HG02943 (cell line): Measurements from ENCODE around the gene IMPA2.
"Not testable (repeated sequence)": the region's sequence is repeated elsewhere in the genome, so short reads cannot be mapped to it uniquely, and the experiment has no call there.

Experiments used
- ATAC-seq: cut with Tn5 transposase; IDR thresholded peaks from one replicate; pipeline ENCODE4 v1.9.1; 2021; ENCODE audit warnings: mild to moderate bottlenecking, low read depth, moderate library complexity; ENCODE audit not compliant: unreplicated experiment

The IMPA2 gene

DNA sequence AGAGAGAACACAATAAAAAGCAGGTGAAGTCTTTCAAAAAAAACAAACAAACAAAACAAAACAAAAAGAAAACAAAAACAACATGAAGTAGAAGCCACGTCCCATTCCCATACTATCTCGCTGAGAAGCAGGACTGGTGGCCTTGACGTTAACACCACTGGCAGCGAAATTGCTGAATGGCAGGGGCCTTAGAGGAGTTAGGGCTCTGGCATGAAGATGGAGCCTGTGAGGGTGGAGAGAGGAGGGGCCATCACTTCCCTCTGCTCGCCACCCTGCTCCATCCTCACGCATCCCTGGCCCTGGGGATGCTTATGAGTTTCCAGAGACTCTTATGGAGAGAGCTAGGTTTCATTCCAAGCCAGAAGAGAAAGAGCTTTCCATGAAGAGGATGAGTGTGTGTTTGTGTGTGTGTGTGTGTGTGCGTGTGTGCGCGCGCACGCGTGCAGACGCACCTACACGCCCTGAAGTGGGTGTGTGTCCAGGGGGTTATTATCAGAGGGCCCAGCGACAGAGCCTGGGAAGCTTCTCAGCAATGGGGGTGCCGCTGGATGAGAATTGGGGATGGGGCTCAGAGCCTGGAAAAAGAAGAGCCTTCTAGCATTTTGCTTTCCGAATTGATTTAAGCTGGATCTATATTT lies 20.4 kb upstream of the IMPA2 start:
- no peak for ATAC-seq

GRCh38 chr18:11962597-11962996 lies 18.7 kb upstream of the IMPA2 start:
- no peak for ATAC-seq

DNA sequence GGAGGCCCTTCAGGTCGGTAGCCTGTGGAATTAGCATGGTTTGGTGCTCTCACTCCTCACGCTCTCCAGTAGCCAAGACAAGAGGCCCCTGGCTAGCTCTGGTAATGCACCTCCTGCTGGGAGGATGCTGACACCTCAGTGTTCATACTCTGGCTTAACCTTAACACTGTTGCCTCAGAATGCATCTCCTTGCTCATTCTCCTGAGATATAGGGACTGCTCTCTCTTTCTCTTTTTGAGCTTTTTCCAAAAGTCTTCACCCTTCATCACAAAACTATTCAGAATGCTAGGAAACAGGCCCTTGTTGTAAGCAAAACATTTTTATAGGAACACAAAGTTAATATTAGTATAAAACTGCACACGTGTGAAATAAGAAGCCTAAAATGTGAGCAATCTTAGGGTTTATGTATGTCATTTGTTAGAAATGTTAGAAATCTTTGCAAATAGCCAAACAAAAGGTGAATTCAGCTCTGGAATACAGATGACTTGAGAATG lies 17.3 kb upstream of the IMPA2 start:
- ATAC-seq = no peak

DNA sequence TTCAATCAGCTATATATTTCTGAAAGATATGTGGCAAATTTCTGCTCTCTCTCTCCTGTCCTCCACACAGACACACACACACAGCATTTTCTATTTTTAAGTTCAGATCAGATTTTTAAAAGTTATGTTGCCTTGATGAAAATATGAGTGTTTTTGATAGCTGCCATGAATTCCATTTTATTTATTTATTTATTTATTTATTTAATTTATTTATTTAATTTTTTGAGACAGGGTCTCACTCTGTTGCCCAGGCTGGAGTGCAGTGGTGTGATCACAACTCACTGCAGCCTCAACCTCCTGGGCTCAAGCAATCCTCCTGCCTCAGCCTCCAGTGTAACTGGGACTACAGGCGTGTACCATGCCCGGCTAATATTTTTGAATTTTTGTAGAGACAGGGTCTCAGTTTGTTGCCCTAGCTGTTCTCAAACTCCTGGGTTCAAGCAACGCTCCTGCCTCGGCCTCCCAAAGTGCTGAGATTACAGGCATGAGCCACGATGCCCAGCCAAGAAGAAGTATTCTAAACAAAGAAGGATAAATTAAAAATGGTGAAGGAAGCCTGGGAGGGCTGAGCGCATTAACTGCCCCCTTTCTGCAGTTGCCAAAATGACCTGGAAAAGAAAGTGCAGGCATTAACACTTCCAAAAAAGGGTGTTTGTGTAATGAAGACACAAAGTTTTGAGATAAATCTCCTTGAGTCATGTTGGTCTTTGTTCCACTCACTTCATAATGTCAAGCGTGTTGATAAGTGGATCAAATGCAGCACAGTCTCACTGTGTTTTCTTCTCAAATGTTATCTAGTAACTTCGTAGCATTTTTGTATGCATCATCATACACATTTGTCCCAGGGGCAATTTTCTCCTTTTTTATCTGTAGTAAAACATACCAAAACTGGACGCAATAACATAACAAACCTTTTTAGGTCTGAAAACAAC lies 11.1 kb upstream of the IMPA2 start:
- no peak for ATAC-seq

GRCh38 chr18:11970836-11971226 lies 10.5 kb upstream of the IMPA2 start:
- ATAC-seq = not testable (repeated sequence)

DNA sequence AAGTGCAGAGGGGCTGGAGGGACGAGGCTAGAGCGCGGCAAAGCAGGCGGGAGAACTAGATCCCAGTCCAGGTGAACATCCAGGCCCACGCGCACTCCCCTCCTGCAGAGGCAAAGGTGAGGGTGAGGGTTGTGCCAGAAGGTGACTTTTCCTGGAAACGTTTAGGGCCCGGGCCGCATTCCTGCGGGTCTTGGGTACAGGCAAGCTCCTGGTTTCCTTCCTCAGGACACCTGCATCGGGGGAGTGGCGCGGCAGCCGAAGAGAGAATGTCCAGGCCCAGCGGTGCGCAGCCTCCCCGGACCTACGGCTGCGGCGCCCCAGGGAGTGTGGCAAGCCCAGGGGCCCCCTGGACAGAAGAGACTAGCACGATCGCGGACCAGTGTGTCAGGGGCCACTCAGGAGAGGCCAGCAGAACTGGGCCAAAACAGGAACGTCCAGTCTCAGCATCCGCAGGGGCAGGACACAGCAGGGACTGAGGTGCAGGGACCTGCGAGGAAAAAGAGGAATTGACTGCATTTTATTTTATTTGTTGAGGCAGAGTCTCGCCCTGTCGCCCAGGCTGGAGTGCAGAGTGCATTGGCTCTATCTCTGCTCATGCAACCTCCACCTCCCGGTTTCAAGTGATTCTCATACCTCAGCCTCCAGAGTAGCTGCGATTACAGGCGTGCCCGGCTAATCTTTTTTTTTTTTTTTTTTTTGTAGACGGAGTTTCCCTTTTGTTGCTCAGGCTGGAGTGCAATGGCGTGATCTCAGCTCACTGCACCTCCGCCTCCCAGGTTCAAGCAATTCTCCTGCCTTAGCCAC lies 8.7 kb upstream of the IMPA2 start:
- no peak for ATAC-seq

DNA sequence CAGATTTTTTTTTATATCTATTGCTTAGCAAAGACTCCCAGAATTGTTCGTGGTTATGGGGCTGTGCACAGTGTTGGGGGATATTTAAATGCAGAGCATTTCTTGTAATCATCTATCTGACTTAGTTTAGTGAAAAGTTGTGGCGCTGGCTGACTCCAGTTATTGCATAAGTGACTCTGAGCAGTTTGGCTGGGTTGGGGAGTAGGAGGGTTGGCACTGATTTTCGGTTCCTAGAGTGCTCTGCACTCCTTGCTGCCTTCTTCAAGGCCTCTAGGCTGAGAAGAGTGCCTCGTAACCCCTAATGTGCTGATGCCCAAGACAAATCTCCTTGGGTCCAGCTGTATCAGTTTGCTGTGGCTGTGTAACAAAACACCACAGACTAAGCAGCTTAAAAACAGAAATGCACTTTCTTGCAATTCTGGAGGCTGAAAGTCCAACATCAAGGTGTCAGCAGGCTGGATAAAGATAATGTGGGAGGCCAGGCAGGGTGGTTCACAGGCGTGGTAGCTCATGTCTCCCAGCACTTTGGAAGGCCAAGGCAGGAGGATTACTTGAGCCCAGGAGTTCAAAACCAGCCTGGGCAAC lies 6.5 kb upstream of the IMPA2 start:
- no peak for ATAC-seq

DNA sequence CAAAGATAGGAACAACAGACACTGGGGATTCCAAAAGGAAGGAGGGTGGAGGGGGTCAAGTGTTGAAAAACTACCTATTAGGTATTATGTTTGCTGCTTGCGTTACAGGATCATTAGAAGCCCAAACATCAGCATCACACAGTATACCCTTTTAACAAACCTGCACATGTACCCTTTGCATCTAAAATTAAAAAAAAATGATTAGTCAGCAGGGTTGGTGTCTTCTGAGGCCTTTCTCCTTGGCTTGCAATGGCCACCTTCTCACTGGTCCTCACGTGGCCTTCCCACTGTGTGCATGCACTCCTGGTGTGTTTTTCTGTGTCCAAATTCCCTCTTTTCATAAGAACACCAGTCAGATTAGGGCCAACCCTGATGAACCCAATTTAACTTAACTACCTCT lies 5.6 kb upstream of the IMPA2 start:
- no peak for ATAC-seq

GRCh38 chr18:11976315-11977152 lies 4.8 kb upstream of the IMPA2 start:
- ATAC-seq = no peak

GRCh38 chr18:11977153-11977466 lies 4.2 kb upstream of the IMPA2 start:
- no peak for ATAC-seq

DNA sequence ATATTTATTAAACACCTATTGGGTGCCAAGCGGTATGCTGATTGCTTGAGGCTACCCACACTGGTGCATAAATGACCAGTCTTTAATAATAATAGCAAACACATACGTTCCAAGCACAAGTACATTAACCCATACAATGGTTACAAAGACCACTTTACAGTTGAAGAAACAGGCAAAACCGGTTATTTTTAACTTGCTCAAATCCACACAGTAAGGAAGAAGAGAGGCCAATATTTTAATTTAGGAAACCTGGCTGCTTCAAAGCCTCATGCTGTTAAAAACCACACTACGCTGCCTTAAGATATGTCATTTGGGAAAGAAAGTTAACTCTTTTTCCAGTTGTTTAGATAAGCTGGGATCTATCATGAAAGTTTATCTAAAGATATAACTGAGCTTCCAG lies 2.4 kb upstream of the IMPA2 start:
- ATAC-seq = no peak

DNA sequence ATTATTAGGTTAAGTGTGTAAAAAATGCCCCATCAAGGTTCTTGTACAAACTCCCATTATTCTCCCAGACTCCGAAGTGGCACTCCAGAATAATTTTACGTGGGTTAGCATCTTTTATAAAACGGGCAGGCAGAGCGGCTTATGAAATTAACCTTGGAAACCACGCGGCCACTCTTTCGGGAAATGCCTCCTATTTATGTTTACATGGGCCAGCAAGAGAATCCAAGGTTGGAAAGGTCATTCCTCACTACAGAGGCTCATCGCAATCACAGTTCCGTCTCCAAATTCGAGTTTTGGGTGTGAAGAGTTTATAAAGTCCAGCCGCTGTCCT lies 1.2 kb upstream of the IMPA2 start:
- no peak for ATAC-seq

GRCh38 chr18:11980494-11981191 lies 664 bp upstream of the IMPA2 start:
- peak; percentile 86 for ATAC-seq

- peak; percentile 30 for ATAC-seq
Observed at GRCh38 chr18:11981543-11982366, 448 bp downstream of the IMPA2 start.

GRCh38 chr18:11982981-11983380 lies 1.7 kb downstream of the IMPA2 start:
- no peak for ATAC-seq

DNA sequence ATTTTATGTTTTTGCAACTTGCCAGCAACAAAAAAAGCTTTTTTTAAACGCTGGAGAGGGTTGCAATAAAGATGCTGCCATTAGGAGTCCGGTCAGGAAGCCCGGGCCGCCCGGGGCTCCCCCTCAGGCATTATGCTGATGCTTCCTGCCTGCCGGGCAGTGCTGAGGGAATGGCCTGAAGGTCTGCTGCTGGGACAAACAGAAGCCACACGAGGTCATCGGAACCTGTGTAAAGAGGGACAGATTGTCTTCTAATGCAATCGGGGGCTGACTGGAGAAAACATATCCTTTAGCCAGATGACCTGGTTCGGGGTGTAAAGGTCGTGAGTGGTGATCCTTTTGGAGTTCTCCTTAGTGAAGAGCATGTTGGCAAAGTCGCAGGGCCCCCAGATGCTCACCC lies 2.3 kb downstream of the IMPA2 start:
- no peak for ATAC-seq

- no peak for ATAC-seq
Observed at GRCh38 chr18:11984091-11984490, 2.8 kb downstream of the IMPA2 start.

GRCh38 chr18:11985586-11985985 lies 4.3 kb downstream of the IMPA2 start:
- ATAC-seq = no peak

DNA sequence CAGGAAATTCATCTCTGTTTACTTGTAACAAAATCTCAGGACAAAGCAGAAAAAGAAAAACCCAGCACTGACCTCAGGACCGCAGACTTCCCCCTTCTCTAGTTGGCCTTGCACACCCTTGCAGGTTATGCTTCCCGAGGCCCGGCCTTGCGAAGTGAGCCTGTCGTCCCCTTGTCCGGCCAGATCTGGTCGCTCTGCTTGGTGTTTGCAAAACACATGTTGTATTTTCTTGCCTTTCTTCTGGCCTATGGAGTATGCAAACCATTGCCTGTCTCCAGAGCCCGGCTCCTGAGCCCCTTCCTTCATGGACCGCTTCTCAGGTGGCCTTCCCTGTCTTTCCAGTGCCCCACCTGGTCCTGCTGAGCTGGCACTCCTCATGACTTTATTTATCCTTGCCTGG lies 4.8 kb downstream of the IMPA2 start:
- no peak for ATAC-seq
